Inflammatory macrophage (primary cell): ENCODE data around the gene ZNF438.

Experiments
- DNase-seq, 2 donors: peaks; one replicate each; pipeline ENCODE4 v3.0.0-alpha.2; 2020 to 2022

ZNF438 gene

DNA sequence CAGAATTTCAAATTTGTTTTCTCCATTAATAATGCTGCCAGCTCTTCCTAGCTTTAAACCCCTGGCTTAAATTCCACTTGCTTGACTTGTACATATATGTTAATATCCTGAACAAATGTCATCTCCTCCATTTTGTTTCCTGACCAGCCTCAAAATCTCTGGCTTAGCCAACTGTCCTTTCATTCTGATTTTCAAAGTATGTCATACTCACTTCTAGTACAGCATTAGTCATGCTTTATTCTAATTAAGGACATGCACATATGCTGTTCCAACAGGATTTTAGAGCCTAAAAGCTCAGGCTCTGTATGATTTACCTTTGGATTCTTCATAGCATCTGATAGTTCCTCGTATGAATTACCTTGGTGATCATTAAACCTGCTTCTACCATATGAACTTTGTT is 158.3 kb downstream of the ZNF438 start:
- no peak for DNase-seq

DNA sequence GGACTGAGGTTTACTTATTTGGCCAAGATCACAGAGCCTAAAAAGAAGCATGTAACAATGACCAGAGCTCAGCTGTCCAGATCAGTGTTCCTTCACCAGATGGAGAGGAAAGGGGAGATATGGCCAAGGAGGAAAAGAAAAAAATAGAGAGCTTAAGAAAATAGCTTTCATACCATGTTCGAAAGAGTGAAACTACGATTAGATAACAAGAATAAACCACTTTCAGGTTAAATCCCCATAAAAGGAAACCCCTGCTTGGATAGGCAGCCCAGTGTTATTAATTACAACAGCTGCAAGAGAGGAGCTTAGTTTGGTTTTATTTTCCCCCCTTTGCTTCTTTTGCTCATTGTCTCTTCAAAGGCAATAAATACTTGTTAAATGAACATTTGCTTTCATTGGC is 160.8 kb downstream of the ZNF438 start:
- DNase-seq, result no peak

DNA sequence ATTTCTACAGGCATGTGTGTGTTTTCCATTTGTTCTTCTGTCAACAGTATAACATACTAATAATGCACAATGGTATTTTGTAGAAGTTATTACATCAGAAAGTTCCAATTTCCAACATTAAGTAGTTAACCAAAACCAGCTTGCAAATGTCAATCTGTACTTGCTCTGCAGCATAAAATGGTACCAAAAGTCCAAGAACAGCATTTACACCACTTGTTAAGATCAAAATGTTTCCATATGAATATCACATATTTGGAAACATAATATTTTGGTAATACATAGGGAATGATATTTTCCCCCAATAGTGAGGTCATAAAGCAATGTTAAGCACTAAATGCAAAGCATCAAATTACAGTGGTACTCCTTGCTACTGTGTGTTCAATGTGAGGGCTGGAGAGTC is 162.1 kb downstream of the ZNF438 start:
- DNase-seq, result no peak

DNA sequence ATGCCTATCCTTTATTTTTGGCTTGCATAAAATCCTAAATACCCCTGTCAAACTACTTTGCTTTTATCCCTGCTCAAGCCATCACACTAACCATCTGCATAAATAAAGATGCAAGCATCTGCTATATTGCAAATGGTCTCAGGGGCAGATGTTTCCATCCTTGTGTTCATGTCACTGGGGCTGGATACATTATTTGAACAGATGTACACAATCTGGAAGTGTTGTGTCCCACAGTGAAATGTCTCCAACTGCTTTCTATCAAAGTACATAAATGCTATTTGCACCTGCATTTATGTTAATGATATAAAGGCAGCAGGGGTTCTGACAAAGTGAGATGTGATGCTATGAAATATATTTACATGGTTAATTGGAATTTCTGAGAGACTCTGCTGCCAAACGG is 163.1 kb downstream of the ZNF438 start:
- no peak for DNase-seq

DNA sequence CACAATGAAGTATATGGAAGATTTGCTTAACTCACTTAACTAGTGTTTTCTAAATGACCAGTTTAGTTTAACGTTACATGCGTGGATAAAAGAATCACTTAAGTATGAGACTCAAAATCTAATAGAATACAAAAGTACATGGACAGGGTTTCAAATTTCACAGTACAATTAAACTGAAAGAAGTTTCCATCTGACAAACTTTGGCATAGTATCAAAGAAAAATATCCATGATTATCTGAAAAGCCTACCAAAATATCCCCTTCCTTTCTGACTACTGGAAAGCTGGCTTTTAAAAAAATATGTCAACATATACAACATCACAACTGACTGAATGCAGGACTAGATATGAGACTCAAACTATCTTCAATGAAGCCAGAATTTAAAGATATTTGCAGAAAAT is 164.8 kb downstream of the ZNF438 start:
- DNase-seq, result no peak

DNA sequence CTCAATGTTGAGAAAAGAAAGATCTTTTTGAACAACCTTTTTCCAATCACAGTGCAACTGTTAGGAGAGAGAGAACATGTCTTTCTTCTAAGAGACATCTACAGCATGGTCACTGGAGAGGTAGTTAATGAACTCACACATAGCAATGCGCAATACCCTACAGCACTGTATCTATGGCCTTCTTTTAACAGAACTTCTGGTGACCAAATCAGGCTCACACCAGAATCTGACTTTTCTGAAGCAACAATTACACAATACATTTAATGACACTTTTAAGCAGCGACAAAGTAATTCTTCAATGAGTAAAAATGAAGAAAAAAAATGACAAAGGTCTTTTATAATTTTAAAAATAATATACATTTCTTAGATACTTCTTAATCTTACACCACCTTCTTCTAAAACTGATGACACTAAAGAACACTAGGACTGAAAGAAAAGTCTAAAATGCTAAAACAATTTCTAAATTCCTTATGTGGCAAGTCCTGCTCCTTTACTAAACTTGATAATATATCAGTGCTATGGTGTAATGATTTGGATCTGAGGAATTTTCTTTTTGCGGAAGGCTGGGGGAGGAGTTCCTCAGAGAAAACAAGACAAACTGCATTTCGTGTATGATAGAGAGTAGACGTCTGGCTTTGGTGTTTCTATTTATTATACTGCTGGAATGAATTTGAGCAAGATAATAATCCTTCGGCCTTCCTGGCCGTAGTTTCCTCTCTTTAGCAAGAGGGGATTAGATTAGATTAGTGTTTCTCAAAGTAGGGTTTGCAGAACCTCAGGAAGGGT is 166.3 kb downstream of the ZNF438 start:
- peak in 1 of 2 donors; percentile 12 for DNase-seq

DNA sequence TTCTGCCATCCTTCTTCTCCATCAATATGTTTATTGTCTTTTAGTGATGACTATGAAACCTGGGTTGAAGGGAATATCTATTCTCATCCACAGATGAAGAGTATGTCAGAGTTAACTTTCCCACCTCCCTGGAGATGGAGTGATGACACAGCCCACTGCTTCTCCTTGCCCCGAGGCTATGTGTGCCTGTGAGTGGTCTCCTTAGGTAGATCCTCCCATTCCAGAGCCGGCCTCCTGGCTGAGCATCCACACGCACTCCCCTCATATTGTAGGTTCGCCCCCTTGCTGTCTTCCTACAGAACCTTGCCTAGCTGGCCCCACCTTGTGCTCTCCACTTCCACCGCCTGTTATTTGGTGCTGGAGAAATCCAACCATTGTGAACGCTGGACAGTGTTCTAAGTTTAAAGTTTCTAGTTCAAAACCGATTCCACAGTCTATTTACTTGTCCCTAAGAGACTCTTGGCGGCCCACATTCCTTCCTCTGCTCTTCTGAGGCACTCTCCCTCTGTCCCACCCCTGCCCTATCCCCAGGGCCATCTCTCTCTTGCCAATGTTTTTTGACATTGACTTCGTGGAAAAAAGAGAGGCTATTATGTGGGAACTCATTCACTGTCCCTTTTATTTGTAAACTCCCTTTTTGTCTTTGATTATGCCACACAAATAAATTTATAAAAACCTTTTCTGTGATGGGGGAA is 168.0 kb downstream of the ZNF438 start:
- no peak for DNase-seq

DNA sequence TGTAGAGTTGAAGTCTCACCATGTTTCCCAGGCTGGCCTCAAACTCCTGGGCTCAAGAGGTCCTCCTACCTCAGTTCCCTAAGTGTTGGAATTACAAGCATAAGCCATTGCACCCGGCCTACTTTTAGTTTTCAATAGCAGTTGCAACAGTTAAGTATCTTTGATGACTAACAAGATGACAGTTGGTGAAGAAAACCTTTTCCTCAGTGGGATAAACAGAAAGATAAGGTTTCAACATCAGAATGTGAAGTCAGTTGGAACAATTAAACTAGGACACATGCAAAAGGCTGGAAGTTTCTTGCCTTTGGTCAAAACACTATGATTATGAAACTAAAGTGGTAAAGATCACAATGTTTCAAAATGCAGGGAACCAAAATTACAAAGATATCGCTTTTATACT is 169.2 kb downstream of the ZNF438 start:
- peak in 1 of 2 donors; percentile 4 for DNase-seq

DNA sequence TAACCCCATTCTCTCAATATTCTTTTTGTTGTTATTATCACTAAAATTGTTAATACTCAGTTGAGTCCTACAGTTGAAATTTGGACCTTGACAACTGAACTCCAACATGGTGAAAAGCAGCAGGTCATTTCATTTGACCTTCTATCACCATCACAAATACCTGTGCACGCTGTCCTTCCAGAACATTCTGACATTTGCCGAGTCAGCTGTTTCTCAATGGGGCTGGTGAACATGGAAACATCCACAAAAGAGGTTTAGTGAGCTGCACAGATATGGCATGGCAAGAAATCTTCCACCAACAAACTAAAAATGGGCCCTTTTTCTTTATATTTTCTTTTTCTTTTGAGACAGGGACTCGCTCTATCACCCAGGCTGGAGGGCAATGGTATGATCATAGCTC is 169.7 kb downstream of the ZNF438 start:
- DNase-seq, result no peak

DNA sequence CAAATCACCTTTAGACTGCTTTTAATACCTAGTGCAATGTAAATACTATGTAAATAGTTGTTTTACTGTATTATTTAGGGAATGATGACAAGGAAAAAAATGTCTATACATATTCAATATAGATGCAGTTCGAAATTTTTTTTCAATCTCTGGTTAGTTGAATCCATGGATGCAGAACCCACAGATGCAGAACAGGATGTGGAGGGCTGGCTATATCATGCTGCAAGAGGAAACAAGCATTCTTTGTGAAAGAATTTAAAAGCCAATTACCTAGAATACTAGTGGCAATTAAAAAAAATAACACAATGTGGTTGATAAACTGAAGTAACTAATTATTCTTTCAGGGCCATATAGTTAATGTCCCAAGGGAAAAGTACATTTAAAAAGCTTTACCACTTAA is 170.4 kb downstream of the ZNF438 start:
- no peak for DNase-seq

DNA sequence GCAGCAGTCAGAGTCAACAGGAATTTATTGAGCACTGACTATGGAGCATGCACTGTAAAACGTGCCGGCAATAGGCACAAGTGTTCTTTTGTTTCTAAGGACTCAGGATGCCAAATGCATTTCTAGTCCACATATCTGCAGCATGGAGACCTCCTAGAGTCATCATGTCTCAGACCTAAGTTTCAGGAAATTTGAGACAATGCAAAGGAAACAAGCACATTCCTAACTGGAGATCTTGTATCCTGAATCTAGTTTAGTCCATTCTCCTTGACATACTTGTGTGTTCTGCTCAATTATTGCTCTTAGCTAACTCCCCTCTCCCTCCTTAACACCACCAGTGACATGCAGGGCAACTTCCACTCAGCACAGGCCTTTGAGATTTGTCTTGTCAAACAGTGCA is 173.2 kb downstream of the ZNF438 start:
- no peak for DNase-seq

DNA sequence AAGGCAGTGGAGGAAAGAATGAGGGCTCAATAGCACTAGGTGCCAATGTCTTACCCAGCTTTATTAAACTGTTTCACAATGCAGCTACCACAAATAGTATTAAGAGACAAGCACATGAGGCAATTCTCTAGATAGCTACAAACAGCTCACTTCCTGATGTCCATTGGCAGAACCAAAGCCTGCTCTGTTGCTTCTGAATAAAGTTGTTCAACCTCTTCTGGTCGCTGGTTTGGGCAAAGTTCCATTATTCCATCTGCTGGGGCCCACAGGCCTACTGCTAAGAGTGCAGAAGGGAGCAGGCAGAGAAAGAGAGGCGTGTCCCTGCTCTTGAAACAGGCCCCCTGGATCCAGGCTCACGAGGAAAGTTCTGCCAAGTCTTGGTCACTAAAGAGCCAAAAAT is 173.9 kb downstream of the ZNF438 start:
- peak; percentile 27 to 39 for DNase-seq

DNA sequence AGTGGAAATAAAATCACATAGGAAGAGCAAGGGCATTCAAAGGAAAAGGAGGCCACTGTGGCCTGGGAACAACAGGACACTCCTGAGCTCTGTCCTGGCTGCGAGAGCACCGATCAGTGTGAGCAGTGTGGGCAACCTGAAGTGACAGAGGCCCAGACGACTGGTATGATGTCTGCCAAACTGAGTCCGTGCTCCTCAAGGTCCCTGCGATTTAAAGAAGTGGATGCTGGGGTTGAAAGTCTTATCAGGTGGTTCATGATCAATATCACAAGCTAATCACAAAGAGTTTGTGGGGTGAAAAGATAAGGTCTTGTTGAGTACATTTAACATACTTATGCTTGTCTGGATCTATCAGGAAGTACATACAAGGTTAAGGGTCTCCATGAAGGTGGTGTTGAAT is 176.5 kb downstream of the ZNF438 start:
- DNase-seq, result no peak

DNA sequence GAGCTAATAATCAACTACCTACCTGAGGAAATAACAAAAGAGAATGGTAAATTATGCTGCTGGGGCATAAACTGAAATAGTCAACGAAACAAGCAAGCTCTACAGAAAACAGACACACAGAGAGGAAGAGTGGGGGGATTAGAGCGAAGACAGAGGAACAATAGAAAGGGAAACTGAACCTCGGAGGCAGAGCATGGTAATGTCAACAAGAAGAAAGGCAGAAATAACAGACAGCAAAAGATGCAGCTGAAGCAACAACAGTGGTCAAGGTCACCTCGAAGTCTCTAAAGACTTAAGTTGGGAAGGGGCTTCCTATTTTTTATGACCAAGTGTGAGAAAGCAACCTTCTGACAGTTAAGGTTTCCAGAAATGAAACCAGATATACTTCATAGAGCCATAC is 177.0 kb downstream of the ZNF438 start:
- DNase-seq, result no peak

DNA sequence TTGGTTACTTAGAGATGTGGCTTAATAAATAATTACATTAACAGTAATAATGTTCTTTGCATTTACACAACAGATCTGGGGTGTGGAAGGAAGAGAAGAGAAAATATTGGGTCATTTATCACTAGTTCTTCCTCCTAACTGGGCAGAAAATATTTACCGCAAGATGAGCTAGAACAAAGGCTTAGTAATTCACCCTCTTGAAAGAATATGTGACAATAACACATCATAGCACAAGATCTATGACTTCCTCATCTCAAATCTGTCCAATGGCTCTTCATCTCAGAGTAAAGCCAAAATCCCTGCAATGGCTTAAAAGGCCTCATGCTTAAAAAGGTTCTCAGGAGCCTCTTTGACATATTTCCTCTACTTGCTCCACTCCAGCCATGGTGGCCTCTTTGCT is 178.6 kb downstream of the ZNF438 start:
- peak; percentile 37 to 63 for DNase-seq

DNA sequence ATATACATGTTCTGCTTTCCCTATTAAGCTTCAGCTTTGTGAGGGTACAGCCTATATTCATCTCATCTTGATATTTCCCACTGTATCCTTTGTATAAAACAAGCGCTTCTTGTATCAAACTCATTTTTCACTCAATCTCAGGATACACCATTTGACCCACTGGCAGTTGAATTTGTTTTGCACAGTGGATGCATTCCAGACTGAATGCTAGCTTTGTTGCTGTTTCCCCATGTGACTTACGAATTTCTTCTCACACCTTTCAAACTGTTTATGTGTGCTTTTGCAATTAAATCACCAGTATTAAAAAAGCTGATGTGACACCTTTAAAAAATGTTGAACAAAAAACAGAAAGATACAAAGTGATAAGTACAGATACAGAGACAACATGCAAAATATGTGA is 180.9 kb downstream of the ZNF438 start:
- no peak for DNase-seq

DNA sequence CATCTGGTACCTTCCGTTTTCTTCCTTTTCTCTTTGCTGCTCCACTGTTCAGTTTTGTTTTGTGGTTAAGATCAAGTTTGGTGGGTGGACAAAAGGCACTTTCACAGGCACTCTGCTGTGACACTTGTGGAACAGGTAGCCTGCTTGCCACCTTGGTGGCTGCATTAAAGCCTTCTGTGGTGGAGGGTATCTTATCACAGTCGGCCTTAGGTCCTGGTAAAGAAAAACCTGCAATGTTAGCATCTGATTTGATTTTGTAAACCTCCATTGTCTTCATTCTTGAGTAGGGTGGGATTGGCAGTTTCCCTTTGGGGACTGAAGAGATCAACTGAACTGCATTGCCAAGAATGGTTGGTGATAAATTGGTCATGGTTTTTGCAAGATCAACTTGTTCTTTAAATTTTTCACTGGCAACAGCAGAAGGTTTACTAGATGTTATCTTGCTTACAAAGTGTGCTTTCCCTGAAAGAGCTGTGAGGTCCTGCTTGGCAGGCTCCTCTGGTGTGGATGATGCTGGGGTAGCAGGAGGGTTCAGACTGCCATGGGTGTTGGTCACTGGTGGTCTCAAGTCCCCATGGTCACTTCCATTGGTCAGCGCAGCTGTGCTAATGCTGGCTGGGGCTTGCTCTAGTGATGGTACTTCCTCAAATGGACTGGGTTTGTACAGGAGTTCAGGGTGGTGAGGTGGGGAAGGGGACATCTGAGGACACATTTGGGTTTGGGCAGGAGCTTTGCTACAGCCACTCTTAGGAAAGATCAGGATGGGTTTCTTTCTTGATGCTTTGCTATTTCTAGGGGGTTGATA is 182.2 kb downstream of the ZNF438 start:
- no peak for DNase-seq

DNA sequence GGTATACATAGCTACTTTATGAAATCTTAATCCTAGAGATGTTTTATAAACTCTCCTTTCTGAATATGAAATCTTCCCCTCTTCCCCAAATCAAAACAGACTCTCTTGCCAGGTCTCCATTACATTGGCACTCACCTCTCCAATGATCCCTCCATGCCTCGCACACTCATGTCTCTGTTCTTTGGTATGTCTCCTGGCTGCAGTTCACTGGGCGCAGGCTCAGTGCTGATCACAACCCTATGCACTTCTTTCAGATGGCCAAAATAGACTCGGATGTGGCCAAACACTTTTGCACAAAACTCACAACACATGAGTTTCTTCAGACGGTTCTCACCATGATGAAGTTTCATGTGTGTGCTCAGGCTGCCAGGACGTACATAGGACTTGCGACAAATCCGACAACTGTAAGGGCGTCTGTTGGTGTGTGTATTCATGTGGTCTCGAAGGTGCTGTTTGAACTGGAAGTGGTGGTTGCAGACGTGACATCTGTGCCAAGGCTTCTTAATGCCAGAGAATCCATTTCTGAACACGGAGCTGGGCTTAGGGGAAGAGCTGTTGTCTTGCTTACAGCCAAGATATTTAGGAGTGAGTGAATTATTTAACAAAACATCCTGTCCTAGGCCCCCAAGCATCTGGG is 183.2 kb downstream of the ZNF438 start:
- no peak for DNase-seq

DNA sequence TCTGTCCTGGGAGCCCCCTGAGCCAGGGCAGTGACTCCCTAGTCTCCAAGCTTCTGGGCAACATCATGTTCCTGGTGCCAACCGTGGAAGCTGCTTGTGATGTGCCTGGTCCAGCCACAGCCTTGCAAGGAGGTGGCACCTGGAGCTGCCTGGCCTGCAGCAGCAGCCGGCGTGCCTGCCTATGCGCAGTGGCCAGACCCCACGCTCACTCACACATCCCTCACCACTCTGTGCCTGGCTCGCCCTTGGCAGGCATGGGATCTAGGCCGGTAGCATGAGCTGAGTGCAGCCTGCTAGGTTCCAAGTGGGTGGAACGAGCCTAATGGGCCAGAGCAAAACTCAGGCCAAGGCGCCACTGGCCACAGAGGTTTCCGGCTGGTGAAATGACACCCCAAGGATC is 184.0 kb downstream of the ZNF438 start:
- no peak for DNase-seq

DNA sequence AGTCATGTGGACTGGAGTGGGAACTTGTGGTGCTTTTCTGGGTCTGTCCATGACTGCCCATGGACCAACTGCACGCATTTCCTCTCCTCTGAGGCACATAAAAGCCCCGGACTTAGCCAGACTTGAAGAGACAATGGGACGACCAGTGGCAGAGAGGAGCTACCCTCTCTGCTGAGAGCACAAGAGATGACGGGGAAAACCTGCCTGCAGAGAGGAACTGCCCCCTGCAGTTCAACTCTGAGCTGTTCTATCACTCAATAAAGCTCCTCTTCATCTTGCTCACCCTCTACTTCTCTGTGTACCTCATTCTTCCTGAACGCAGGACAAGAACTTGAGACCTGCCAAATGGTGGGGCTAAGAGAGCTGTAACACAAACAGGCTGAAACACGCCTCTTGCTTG is 184.5 kb downstream of the ZNF438 start:
- no peak for DNase-seq

DNA sequence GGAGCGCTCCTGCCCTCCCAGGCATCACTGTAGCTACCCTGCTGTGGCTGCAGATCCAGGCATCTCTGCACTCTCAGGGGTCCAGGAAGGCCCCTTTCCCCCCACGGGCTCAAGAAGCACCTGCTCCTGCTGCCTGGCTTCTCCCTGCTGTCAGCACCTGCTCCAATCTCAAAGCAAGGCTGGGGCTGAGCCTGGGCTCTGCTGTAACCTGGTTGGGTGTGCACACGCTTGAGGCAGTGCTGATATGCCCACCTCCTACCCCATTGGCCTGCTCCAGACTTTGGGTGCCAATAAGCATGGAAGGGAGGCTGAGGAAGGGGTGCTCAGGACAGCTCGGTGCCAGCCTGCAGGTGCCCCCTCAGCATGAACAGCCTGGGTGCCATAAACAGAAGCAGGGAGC is 185.0 kb downstream of the ZNF438 start:
- DNase-seq, result no peak

DNA sequence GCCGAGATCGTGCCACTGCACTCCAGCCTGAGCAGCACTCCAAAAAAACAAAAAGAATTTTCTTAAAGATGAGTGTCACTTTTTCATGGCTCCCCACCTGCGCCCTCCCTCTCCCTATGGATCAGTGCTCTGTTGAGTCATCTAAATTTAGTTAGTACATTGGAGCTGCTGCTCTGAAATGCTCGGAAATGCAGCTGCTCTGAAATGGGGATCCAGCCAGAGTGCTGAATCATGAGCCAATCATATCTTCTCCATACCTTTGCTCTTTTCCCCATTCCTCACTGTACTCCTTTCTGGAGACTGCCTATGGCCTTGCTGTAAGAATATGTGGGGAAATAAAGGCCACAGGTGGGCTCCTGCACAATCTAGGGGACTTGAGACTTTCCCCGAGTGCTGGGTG is 188.8 kb downstream of the ZNF438 start:
- DNase-seq, result no peak

DNA sequence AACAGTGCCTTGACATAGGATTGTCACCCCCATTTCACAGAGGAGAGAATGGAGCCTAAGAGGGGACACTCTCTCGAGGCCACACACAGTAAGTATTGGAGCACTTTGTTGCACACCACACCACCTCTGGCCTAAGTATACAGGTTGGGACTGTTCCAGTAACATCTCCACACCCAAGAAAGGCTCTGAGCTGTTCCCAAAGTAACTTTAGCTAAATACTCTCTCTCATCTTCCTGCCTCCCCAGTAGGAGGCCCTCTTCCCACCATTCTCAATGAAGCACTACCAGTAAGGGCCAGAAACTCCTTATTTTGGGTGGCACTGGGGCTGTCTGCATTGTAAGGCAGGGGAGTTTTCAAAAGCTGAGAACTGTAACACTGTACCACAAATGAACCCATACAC is 189.5 kb downstream of the ZNF438 start:
- no peak for DNase-seq
